Measurements from ENCODE around the gene GPT2. TPM values are rescaled to one million over a fixed set of nuclear protein-coding genes. Genes with fewer than 3 reads are reported as not detected.

Gene GPT2
- total RNA-seq, 4 donors from 2014 or later = 42.5 to 126 (median 61.3) TPM

- 2 to 6% methylated on average over 14 to 16 of the region's 48 CpGs for WGBS, 2 donors
- Histone ChIP-seq H3K27me3 (no peaks in the 10 kb centered on the region), H3K4me1 (peaks cover 0 to 42% (median 18%) of the 10 kb centered on the region in 4 donors), H3K9me3 (no peaks in the 10 kb centered on the region), H3K27ac (peak overlapping the region; percentile 55 to 99 (median 97)), H3K4me3 (peak overlapping the region; percentile 59 to 94 (median 84)), H3K36me3 (peaks cover 0 to 15% (median 5%) of the 10 kb centered on the region in 3 donors)
- TF ChIP-seq EP300 (IDR thresholded peaks at IDR 0.05) (no peak), CTCF (IDR thresholded peaks at IDR 0.05) (no peak), POLR2A (IDR thresholded peaks at IDR 0.05) (no peak)
- DNase-seq (ENCODE audit: low spot score in 2 of 2) = no peak
Measured at GRCh38 chr16:46972429-46973206, 88.5 kb downstream of the GPT2 start.

GRCh38 chr16:46973207-46973995 lies 89.2 kb downstream of the GPT2 start, which contains the start of gene DNAJA2:
Gene DNAJA2, minus strand, starts transcription at chr16:46973674. Its CDS starts 102 bp downstream, at chr16:46973572.
- Histone ChIP-seq H3K4me1 (peaks cover 0 to 42% (median 18%) of the 10 kb centered on the region in 4 donors), H3K4me3 (peak within 1 kb of the TSS; percentile 59 to 94 (median 84)), H3K27ac (peak within 1 kb of the TSS; percentile 55 to 99 (median 97)), H3K27me3 (no peaks in the 10 kb centered on the region), H3K9me3 (no peaks in the 10 kb centered on the region), H3K36me3 (peaks cover 0 to 7% (median 0%) of the 10 kb centered on the region in 3 donors)
- 0% methylated on average over 30 to 31 of the region's 86 CpGs for WGBS, 2 donors
- TF ChIP-seq CTCF (IDR thresholded peaks at IDR 0.05) (peak in 2 of 5 experiments; percentile 18 to 30), POLR2A (IDR thresholded peaks at IDR 0.05) (peak; percentile 84 to 91), EP300 (IDR thresholded peaks at IDR 0.05) (peak; percentile 47 to 97)
- DNase-seq (ENCODE audit: low spot score in 2 of 2) = peak; percentile 87 to 90

GRCh38 chr16:46973996-46974324 lies 89.8 kb downstream of the GPT2 start:
- no peak for DNase-seq (ENCODE audit: low spot score in 2 of 2)
- Histone ChIP-seq H3K36me3 (peaks cover 0 to 1% (median 0%) of the 10 kb centered on the region in 3 donors), H3K27ac (peak overlapping the region; percentile 55 to 99 (median 97)), H3K9me3 (no peaks in the 10 kb centered on the region), H3K4me1 (peaks cover 0 to 38% (median 18%) of the 10 kb centered on the region in 4 donors), H3K4me3 (peak overlapping the region; percentile 59 to 94 (median 84)), H3K27me3 (no peaks in the 10 kb centered on the region)
- TF ChIP-seq CTCF (IDR thresholded peaks at IDR 0.05) (no peak), EP300 (IDR thresholded peaks at IDR 0.05) (no peak), POLR2A (IDR thresholded peaks at IDR 0.05) (no peak)
- 2% methylated on average over 14 of the region's 14 CpGs for WGBS, 2 donors

- H3K4me1 ChIP-seq = peaks cover 0 to 36% (median 18%) of the 10 kb centered on the region in 4 donors
- TF ChIP-seq CTCF (IDR thresholded peaks at IDR 0.05) (no peak), EP300 (IDR thresholded peaks at IDR 0.05) (no peak), POLR2A (IDR thresholded peaks at IDR 0.05) (no peak)
- peak overlapping the region; percentile 59 to 94 (median 84) for H3K4me3 ChIP-seq
- no peaks in the 10 kb centered on the region for H3K36me3 ChIP-seq
- H3K27me3 ChIP-seq = no peaks in the 10 kb centered on the region
- H3K27ac ChIP-seq = peak overlapping the region; percentile 55 to 99 (median 97)
- no peaks in the 10 kb centered on the region for H3K9me3 ChIP-seq
- WGBS, 2 donors = 69% methylated on average over 6 of the region's 6 CpGs
- DNase-seq (ENCODE audit: low spot score in 2 of 2) = peak in 1 of 2 donors; percentile 11
Measured at GRCh38 chr16:46974352-46974751, 90.2 kb downstream of the GPT2 start.

Measured in tibial nerve (tissue), 4 donors.